Fibroblast of lung (primary cell): ENCODE data around the gene CTBP2. TPM values are rescaled to one million over a fixed set of nuclear protein-coding genes. Genes with fewer than 3 reads are reported as not detected.

Source experiments
- DNase-seq, 2 donors: peaks; one replicate each; pipeline versions ENCODE4 v3.0.0 to v3.0.0-alpha.2; 2010; ENCODE audit warnings: low read depth in 2 of 2
- H2AFZ ChIP-seq: 2 replicates; pipeline ENCODE4 v1.5.1; 2012; ENCODE audit warnings: low read length, control low read depth, inconsistent platforms
- H3K27ac ChIP-seq: 2 replicates; pipeline ENCODE4 v1.5.1; 2011; ENCODE audit warnings: low read length, control low read depth; ENCODE audit not compliant: insufficient read depth
- H3K27me3 ChIP-seq: 2 replicates; pipeline ENCODE4 v1.5.1; 2011; ENCODE audit warnings: mild to moderate bottlenecking, low read length; ENCODE audit not compliant: control insufficient read depth, insufficient read depth
- H3K36me3 ChIP-seq: 2 replicates; pipeline ENCODE4 v1.5.1; 2011; ENCODE audit warnings: low read length; ENCODE audit not compliant: control insufficient read depth, insufficient read depth
- H3K4me1 ChIP-seq: 2 replicates; pipeline ENCODE4 v1.5.1; 2011; ENCODE audit warnings: low read length; ENCODE audit not compliant: control insufficient read depth, insufficient read depth; ENCODE audit errors: extremely low read depth
- H3K4me2 ChIP-seq: 2 replicates; pipeline ENCODE4 v1.5.1; 2011; ENCODE audit warnings: low read length, control low read depth; ENCODE audit not compliant: insufficient read depth; ENCODE audit errors: extremely low read depth
- H3K4me3 ChIP-seq, 4 experiments: fragments of 200-600 bp in 1 of 4; sonication (generic) in 1 of 4; replicated peaks in 1 of 4; 2 replicates each; pipeline ENCODE4 v1.5.1; 2011 to 2016; ENCODE audit warnings: low read length in 4 of 4, low read depth in 3 of 4, mild to moderate bottlenecking in 3 of 4, control low read depth in 2 of 4, inconsistent platforms in 1 of 4, mixed read lengths in 1 of 4; ENCODE audit not compliant: insufficient read depth in 1 of 4; ENCODE audit errors: control extremely low read depth in 1 of 4
- H3K79me2 ChIP-seq: 2 replicates; pipeline ENCODE4 v1.5.1; 2012; ENCODE audit warnings: mild to moderate bottlenecking, low read length, inconsistent platforms; ENCODE audit not compliant: control insufficient read depth, insufficient read depth
- H3K9ac ChIP-seq: 2 replicates; pipeline ENCODE4 v1.5.1; 2011; ENCODE audit warnings: mild to moderate bottlenecking, low read length, control low read depth; ENCODE audit not compliant: insufficient read depth
- H3K9me3 ChIP-seq: 2 replicates; pipeline ENCODE4 v1.5.1; 2012; ENCODE audit warnings: low read depth, low read length; ENCODE audit not compliant: control insufficient read depth, insufficient read depth
- H4K20me1 ChIP-seq: 2 replicates; pipeline ENCODE4 v1.5.1; 2011; ENCODE audit warnings: low read length; ENCODE audit not compliant: control insufficient read depth, insufficient read depth; ENCODE audit errors: extremely low read depth
- EZH2 ChIP-seq: IDR thresholded peaks from 2 replicates; pipeline ENCODE4 v1.5.1; 2012; ENCODE audit warnings: low read length, control low read depth, mild to moderate bottlenecking; ENCODE audit errors: missing control alignments
- polyA plus RNA-seq, 2 donors: library from polyadenylated mRNA; depleted of rRNA in 1 of 2; stranded (reverse) in 1 of 2; unstranded in 1 of 2; fragments of >200 nt; gene quantifications; 2 replicates each; pipeline ENCODE4 v1.2.1, GENCODE V29; 2011 to 2012; ENCODE audit warnings: missing spikeins in 1 of 2
- total RNA-seq: library from RNA; depleted of rRNA; stranded (reverse); fragments of >200 nt; gene quantifications from 2 replicates; pipeline ENCODE4 v1.2.1, GENCODE V29; 2014
- TF ChIP-seq, protein P1 (sequence below), 2 donors: IDR thresholded peaks in 1 of 2; conservative IDR thresholded peaks in 1 of 2; 1 replicate in 1 of 2; 2 replicates in 1 of 2; pipeline ENCODE4 v1.5.1; 2011 to 2012; ENCODE audit warnings: low read length in 2 of 2, control low read depth in 1 of 2, inconsistent platforms in 1 of 2, low read depth in 1 of 2, mild to moderate bottlenecking in 1 of 2

The CTBP2 gene
- total and polyA plus RNA-seq, 2 donors (not counting 1 experiment from before 2014, with no cell fraction given), result 72.1 to 73.3 TPM

DNA sequence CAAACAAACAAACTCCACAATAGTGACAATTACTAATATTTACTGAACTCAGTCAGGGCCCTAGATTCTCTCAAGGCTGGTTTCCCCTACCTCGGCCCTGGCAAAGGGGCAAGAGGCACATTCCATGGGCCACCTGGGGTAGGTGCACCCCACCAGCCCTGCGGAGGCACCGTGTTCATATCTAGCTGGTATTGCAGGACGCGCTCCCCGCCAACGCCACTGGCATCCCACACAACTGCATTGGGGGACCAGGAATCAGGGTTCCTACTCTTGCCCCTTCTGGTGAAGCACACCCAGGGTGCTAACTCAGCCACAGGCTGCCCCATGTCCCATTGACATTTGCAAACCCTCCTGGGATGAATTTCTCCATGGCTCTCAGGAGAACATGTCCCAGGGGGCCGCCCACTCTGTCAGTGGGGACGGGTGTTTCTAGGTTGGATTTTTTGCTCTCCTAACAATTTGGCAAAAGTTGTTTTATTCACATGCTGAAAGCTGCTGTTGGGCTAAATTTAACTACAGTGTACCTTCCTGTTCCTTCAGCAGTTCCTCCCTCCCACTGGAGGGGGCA is 141.7 kb downstream of the CTBP2 start:
- Histone ChIP-seq H4K20me1 (no peaks in the 10 kb centered on the region), H2AFZ (no peak overlapping the region), H3K36me3 (no peaks in the 10 kb centered on the region), H3K4me1 (peaks cover 28% of the 10 kb centered on the region), H3K9ac (no peak overlapping the region), H3K79me2 (peaks cover 60% of the 10 kb centered on the region), H3K27ac (no peak overlapping the region), H3K4me2 (no peak overlapping the region), H3K4me3 (no peak overlapping the region), H3K27me3 (no peaks in the 10 kb centered on the region), H3K9me3 (no peaks in the 10 kb centered on the region)
- no peak for DNase-seq
- TF ChIP-seq EZH2, result no peak
- TF ChIP-seq, protein P1, sequence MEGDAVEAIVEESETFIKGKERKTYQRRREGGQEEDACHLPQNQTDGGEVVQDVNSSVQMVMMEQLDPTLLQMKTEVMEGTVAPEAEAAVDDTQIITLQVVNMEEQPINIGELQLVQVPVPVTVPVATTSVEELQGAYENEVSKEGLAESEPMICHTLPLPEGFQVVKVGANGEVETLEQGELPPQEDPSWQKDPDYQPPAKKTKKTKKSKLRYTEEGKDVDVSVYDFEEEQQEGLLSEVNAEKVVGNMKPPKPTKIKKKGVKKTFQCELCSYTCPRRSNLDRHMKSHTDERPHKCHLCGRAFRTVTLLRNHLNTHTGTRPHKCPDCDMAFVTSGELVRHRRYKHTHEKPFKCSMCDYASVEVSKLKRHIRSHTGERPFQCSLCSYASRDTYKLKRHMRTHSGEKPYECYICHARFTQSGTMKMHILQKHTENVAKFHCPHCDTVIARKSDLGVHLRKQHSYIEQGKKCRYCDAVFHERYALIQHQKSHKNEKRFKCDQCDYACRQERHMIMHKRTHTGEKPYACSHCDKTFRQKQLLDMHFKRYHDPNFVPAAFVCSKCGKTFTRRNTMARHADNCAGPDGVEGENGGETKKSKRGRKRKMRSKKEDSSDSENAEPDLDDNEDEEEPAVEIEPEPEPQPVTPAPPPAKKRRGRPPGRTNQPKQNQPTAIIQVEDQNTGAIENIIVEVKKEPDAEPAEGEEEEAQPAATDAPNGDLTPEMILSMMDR (conservative IDR thresholded peaks at IDR 0.05 in 1 of 2, IDR thresholded peaks at IDR 0.05 in 1 of 2; ENCODE audit: low read depth in 1 of 2, low read length in 2 of 2), result no peak

DNA sequence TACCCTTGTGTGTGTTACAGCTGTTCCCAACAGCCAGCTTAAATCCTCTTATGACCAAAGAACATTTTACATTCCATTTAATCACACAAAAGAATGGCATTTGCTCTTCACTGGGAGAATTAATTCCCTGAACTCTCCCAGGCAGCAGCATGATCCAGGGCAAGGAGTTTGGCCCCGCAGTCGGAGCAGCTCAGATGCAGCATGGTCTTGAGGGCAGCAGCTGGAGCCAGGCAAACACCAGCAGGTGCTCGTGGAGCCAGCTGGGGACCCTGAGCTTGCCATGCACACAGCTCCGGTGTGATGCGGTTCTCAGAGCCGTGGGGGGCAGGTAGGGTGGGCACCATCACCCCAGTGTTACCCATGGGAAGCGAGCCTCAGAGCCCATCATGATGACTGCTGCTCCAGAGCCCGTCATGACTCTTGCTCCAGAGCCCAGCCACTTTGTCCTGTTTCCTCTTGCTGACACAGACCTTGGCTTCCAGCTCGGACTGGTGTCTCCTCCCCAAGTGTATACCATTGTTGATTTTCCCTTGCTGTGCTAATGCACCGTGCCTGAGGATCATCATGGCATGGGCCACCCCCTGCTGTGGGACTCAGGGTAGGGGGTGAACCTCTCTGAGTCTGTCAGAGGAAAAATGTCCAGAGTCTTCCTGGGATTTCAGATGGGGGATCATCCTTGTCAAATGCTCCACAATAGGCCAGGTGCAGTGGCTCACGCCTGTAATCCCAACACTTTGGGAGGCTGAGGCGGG is 142.6 kb downstream of the CTBP2 start:
- no peak for TF ChIP-seq EZH2
- TF ChIP-seq, protein P1 (conservative IDR thresholded peaks at IDR 0.05 in 1 of 2, IDR thresholded peaks at IDR 0.05 in 1 of 2; ENCODE audit: low read depth in 1 of 2, low read length in 2 of 2), result no peak
- H3K27ac ChIP-seq, result peak overlapping the region; percentile 8
- no peaks in the 10 kb centered on the region for H4K20me1 ChIP-seq
- no peak overlapping the region for H3K4me2 ChIP-seq
- peaks cover 2% of the 10 kb centered on the region for H3K36me3 ChIP-seq
- DNase-seq, result no peak
- H3K79me2 ChIP-seq, result peaks cover 60% of the 10 kb centered on the region
- no peaks in the 10 kb centered on the region for H3K9me3 ChIP-seq
- H3K9ac ChIP-seq, result no peak overlapping the region
- H3K4me3 ChIP-seq, result no peak overlapping the region
- no peak overlapping the region for H2AFZ ChIP-seq
- H3K4me1 ChIP-seq, result peaks cover 26% of the 10 kb centered on the region
- no peaks in the 10 kb centered on the region for H3K27me3 ChIP-seq

DNA sequence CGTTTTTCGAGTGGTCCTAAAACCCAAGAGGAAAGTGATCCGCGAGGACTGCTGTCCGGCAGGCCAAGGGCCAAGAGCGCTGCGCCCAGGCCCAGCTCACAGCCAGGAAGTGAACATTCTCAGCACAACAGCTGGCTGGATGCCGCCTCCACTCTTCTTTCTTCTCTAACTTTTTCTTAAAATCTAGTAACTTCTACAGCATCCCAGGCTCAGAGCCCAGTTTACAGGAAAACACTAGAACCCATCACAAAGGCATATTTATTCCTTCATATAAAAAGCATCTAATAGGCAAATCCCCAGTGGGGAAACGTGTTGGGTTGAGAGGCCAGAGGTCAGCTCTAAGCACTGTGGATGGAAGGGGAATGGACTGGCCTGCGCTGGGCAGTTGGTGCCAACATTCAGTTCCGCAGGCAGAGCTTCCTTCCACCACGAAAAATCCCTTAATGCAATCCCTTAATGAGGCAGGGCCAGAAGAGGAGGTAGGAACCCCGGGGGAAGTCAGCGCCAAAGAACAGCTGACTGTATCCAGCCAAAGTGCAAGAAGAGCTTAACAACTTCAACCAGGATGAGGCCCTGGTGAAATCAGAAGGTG is 143.7 kb downstream of the CTBP2 start:
- H3K9me3 ChIP-seq, result no peaks in the 10 kb centered on the region
- H3K4me1 ChIP-seq, result peaks cover 33% of the 10 kb centered on the region
- H3K9ac ChIP-seq, result no peak overlapping the region
- H3K36me3 ChIP-seq, result peaks cover 4% of the 10 kb centered on the region
- H3K4me2 ChIP-seq, result peak overlapping the region; percentile 74
- H4K20me1 ChIP-seq, result no peaks in the 10 kb centered on the region
- TF ChIP-seq, protein P1 (conservative IDR thresholded peaks at IDR 0.05 in 1 of 2, IDR thresholded peaks at IDR 0.05 in 1 of 2; ENCODE audit: low read depth in 1 of 2, low read length in 2 of 2), result no peak
- TF ChIP-seq EZH2, result no peak
- H2AFZ ChIP-seq, result no peak overlapping the region
- H3K4me3 ChIP-seq, result no peak overlapping the region
- no peaks in the 10 kb centered on the region for H3K27me3 ChIP-seq
- H3K27ac ChIP-seq, result peak overlapping the region; percentile 60
- peak in 1 of 2 donors; percentile 68 for DNase-seq
- H3K79me2 ChIP-seq, result peaks cover 61% of the 10 kb centered on the region
